PC-3 (cell line): Measurements from ENCODE around the gene HIP1R. TPM values are rescaled to one million over a fixed set of nuclear protein-coding genes. Genes with fewer than 3 reads are reported as not detected.

Experiments
- ATAC-seq: fragments of 200-7000 bp; cut with Tn5 transposase; 2 replicates; pipeline ENCODE4 v1.9.1; 2020; ENCODE audit warnings: mild to moderate bottlenecking, moderate library complexity
- BruUV-seq: library from RNA; stranded (reverse); fragments of 400-500 nt; replicated peaks from 2 replicates; lab custom pipeline; 2021; lab: Mats Ljungman, UMichigan
- CTCF ChIA-PET: fragments of 300-600 bp; sonication (Branson Sonifier 250); formaldehyde crosslinking; loops from one replicate; lab custom pipeline; 2022; ENCODE audit warnings: antibody characterized with exemption; lab: Charles Lee
- POLR2A ChIA-PET: fragments of 300-600 bp; sonication (Branson Sonifier 250); formaldehyde crosslinking; loops from one replicate; lab custom pipeline; 2022; ENCODE audit warnings: antibody characterized with exemption; ENCODE audit not compliant: unreplicated experiment; lab: Charles Lee
- DNase-seq: peaks from one replicate; pipeline ENCODE4 v3.0.0-alpha.2; 2015
- H2AFZ ChIP-seq: fragments of 300-600 bp; sonication (generic); 2 replicates; pipeline ENCODE4 v1.6.0; 2016; ENCODE audit warnings: antibody characterized with exemption, low read length
- H3F3A ChIP-seq: fragments of 300-600 bp; sonication (generic); one replicate; pipeline ENCODE4 v1.6.0; 2017; ENCODE audit warnings: antibody characterized with exemption, low read length, control low read depth, mild to moderate bottlenecking; ENCODE audit not compliant: unreplicated experiment
- H3K27ac ChIP-seq: fragments of 300-600 bp; sonication (generic); 2 replicates; pipeline ENCODE4 v1.5.1; 2016; ENCODE audit warnings: mild to moderate bottlenecking, low read length
- H3K27me3 ChIP-seq: fragments of 300-600 bp; sonication (generic); 2 replicates; pipeline ENCODE4 v1.6.1; 2016; ENCODE audit warnings: low read length, mixed read lengths
- H3K36me3 ChIP-seq: fragments of 300-600 bp; sonication (generic); 2 replicates; pipeline ENCODE4 v1.6.1; 2016; ENCODE audit warnings: low read depth, mixed run types, low read length, mixed read lengths
- H3K4me1 ChIP-seq: fragments of 300-600 bp; sonication (generic); 2 replicates; pipeline ENCODE4 v1.5.1; 2016; ENCODE audit warnings: low read length; ENCODE audit not compliant: insufficient read depth
- H3K4me2 ChIP-seq: fragments of 300-600 bp; sonication (generic); 2 replicates; pipeline ENCODE4 v1.6.0; 2016; ENCODE audit warnings: low read length
- H3K4me3 ChIP-seq: fragments of 300-600 bp; sonication (generic); 2 replicates; pipeline ENCODE4 v1.5.1; 2016; ENCODE audit warnings: mild to moderate bottlenecking, low read length, mixed read lengths
- H3K79me2 ChIP-seq: fragments of 300-600 bp; sonication (generic); 2 replicates; pipeline ENCODE4 v1.6.1; 2017; ENCODE audit warnings: low read length, mixed read lengths
- H3K9ac ChIP-seq: fragments of 300-600 bp; sonication (generic); 2 replicates; pipeline ENCODE4 v1.6.0; 2016; ENCODE audit warnings: mild to moderate bottlenecking, low read length
- H3K9me2 ChIP-seq: fragments of 300-600 bp; sonication (generic); replicated peaks from 2 replicates; pipeline ENCODE4 v1.6.1; 2016; ENCODE audit warnings: mixed run types, low read length, mixed read lengths
- H3K9me3 ChIP-seq: fragments of 300-600 bp; sonication (generic); 2 replicates; pipeline ENCODE4 v1.6.1; 2016; ENCODE audit warnings: low read length, mixed read lengths
- H4K20me1 ChIP-seq: fragments of 300-600 bp; sonication (generic); 2 replicates; pipeline ENCODE4 v1.6.1; 2016; ENCODE audit warnings: low read length, mixed read lengths
- EZH2 ChIP-seq: fragments of 300-600 bp; sonication (generic); IDR thresholded peaks from one replicate; pipeline ENCODE4 v1.6.1; 2017; ENCODE audit warnings: antibody characterized with exemption, mild to moderate bottlenecking, low read length; ENCODE audit not compliant: unreplicated experiment
- EZH2phosphoT487 ChIP-seq: fragments of 300-600 bp; sonication (generic); IDR thresholded peaks from 2 replicates; pipeline ENCODE4 v1.6.1; 2018; ENCODE audit warnings: mild to moderate bottlenecking, antibody characterized with exemption, low read length, borderline replicate concordance
- intact Hi-C: fragments of 100-400 bp; cut with micrococcal nuclease; formaldehyde crosslinking; loops from 2 replicates; pipeline ENCODE4 v1.9.0; 2023
- total RNA-seq: library from RNA; depleted of rRNA; stranded (reverse); fragments of >200 nt; gene quantifications from 2 replicates; pipeline ENCODE4 v1.2.3, GENCODE V29; 2014
- TF ChIP-seq, protein P1 (sequence below): fragments of 300-600 bp; sonication (generic); conservative IDR thresholded peaks from 2 replicates; pipeline ENCODE4 v1.5.1; 2017; ENCODE audit warnings: antibody characterized with exemption, low read depth, mild to moderate bottlenecking, low read length

HIP1R gene
- total RNA-seq, 1 experiment from 2014 or later, result 46.1 TPM

DNA sequence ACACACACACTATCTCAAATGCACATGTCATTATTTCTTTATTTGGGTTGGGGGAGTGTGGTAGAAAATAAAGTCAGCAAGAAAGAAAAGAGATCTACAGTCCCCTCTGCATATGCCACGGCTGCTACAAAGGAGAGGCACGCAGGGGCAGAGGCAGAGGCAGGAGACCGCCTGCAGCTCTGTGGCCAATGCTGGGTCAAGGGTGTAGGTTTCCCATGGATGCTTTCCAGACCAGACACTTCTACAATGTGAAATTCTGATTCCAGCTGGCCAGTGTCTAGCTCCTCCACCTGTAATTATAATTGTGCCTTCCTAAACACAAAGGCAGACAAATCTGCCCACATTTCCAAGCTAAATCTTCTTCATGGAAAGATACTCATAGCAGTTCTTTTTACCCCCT is 41.5 kb downstream of the HIP1R start:
- BruUV-seq, result no TSS peak
- Histone ChIP-seq H3F3A (no peaks in the 10 kb centered on the region), H3K27ac (no peak overlapping the region), H3K9me2 (no peaks in the 10 kb centered on the region), H3K4me1 (peaks cover 21% of the 10 kb centered on the region), H3K9ac (no peak overlapping the region), H3K4me3 (no peak overlapping the region), H3K36me3 (peaks cover 23% of the 10 kb centered on the region; the same call in 1 of the 2 replicates), H3K27me3 (no peaks in the 10 kb centered on the region), H2AFZ (no peak overlapping the region), H3K4me2 (no peak overlapping the region), H3K79me2 (peaks cover 100% of the 10 kb centered on the region), H4K20me1 (peaks cover 60% of the 10 kb centered on the region), H3K9me3 (no peaks in the 10 kb centered on the region)
- POLR2A ChIA-PET, result no interaction called here
- ATAC-seq (no peak), DNase-seq (no peak)
- TF ChIP-seq EZH2 (no peak), EZH2phosphoT487 (no peak)
- TF ChIP-seq, protein P1, sequence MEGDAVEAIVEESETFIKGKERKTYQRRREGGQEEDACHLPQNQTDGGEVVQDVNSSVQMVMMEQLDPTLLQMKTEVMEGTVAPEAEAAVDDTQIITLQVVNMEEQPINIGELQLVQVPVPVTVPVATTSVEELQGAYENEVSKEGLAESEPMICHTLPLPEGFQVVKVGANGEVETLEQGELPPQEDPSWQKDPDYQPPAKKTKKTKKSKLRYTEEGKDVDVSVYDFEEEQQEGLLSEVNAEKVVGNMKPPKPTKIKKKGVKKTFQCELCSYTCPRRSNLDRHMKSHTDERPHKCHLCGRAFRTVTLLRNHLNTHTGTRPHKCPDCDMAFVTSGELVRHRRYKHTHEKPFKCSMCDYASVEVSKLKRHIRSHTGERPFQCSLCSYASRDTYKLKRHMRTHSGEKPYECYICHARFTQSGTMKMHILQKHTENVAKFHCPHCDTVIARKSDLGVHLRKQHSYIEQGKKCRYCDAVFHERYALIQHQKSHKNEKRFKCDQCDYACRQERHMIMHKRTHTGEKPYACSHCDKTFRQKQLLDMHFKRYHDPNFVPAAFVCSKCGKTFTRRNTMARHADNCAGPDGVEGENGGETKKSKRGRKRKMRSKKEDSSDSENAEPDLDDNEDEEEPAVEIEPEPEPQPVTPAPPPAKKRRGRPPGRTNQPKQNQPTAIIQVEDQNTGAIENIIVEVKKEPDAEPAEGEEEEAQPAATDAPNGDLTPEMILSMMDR, result no peak
- intact Hi-C loops, result no loop called here
- CTCF ChIA-PET, result no interaction called here

DNA sequence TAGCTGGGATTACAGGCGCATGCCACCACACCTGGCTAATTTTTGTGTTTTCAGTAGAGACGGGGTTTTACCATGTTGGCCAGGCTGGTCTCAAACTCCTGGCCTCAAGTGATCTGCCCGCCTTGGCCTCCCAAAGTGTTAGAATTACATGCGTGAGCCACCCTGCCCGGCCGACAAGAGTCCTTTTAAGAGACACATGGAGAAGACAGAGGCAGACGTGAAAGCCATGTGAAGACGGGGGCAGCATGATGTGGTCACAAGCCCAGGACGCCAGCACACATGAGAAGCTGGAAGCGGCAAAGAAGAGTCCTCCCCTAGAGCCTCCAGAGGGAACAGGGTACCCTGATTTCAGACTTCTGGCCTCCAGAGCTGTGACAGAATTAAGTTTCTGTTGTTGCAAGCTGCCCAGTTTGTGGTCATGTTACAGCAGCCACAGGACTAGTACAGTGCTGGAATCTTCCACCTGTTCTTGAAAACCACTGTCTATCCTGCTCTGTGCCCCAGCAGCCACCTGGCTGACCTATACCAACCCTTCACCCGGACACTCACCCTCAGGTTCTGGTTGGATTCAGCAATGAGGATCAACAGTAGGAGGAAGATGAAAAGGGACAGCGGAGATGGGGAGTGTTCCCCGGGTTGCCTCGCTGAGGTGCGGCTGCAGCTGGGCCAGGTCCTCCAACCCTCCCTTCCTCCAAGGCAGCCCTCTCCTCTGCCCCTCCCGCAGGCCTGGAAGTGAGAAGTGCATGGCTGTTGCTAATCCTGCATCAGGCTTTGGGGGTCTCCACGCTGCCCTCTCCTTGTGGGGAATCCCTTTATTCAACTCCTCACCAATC is 43.7 kb downstream of the HIP1R start:
- no peak overlapping the region for H3K4me2 ChIP-seq
- intact Hi-C loops, result no loop called here
- no TSS peak for BruUV-seq

More for the DNA sequence above, 43.7 kb downstream of the HIP1R start:
- no peak overlapping the region for H3K4me3 ChIP-seq
- no peak overlapping the region for H3K27ac ChIP-seq
- H2AFZ ChIP-seq, result no peak overlapping the region
- POLR2A ChIA-PET, result no interaction called here
- no peaks in the 10 kb centered on the region for H3K27me3 ChIP-seq
- TF ChIP-seq, protein P1, result no peak
- TF ChIP-seq EZH2phosphoT487 (no peak), EZH2 (no peak)
- peaks cover 26% of the 10 kb centered on the region; the same call in 1 of the 2 replicates for H3K36me3 ChIP-seq
- ATAC-seq (no peak), DNase-seq (no peak)
- no peak overlapping the region for H3K9ac ChIP-seq
- H3K9me2 ChIP-seq, result no peaks in the 10 kb centered on the region
- H3F3A ChIP-seq, result no peaks in the 10 kb centered on the region
- peaks cover 2% of the 10 kb centered on the region for H3K4me1 ChIP-seq
- peaks cover 64% of the 10 kb centered on the region for H4K20me1 ChIP-seq
- H3K9me3 ChIP-seq, result no peaks in the 10 kb centered on the region
- H3K79me2 ChIP-seq, result peaks cover 100% of the 10 kb centered on the region
- CTCF ChIA-PET, result no interaction called here
